ENCODE measurements around the gene FARS2.

DNA sequence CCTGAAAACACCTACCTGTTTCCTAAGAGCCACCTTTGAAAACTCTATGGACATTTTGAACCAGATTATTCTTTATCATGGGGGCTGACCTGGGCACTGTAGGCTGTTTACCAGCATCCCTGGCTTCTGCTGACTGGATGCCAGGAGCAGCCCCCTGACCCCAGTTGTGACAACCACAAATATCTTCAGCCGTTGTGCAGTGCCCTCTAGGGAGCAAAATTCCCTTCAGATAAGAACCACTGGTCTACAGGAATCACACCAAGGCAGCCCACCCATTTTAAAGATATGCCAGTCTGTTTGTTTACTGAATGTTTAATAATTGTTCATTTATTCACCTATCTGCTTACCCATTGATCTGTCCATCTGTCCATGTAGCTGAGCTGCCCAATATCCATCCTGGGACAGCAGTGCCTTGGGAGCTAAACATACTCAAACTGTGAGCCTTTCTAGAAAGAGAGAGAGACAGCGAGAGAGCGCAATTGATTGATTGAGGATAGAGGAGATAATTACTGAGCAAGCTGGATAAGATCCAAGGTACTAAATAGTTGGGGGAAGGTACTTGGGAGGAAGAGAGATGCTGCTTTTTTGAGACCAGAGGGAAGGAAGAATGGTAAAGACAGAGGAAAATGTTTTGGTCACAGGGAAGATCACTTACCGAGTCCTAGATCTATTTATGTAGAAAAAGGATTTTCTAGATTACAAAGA lies 468.7 kb downstream of the FARS2 start:
- TF ChIP-seq, protein P1, sequence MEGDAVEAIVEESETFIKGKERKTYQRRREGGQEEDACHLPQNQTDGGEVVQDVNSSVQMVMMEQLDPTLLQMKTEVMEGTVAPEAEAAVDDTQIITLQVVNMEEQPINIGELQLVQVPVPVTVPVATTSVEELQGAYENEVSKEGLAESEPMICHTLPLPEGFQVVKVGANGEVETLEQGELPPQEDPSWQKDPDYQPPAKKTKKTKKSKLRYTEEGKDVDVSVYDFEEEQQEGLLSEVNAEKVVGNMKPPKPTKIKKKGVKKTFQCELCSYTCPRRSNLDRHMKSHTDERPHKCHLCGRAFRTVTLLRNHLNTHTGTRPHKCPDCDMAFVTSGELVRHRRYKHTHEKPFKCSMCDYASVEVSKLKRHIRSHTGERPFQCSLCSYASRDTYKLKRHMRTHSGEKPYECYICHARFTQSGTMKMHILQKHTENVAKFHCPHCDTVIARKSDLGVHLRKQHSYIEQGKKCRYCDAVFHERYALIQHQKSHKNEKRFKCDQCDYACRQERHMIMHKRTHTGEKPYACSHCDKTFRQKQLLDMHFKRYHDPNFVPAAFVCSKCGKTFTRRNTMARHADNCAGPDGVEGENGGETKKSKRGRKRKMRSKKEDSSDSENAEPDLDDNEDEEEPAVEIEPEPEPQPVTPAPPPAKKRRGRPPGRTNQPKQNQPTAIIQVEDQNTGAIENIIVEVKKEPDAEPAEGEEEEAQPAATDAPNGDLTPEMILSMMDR (IDR thresholded peaks at IDR 0.05), result no peak
- no peak for TF ChIP-seq EZH2 (IDR thresholded peaks at IDR 0.05; ENCODE audit: borderline replicate concordance, insufficient read depth, low read depth, low read length, poor library complexity, severe bottlenecking)
